Cardiac muscle cell (in vitro differentiated cells and primary cell): ENCODE data around the gene SRD5A1. TPM values are rescaled to one million over a fixed set of nuclear protein-coding genes. Genes with fewer than 3 reads are reported as not detected.
A peak's percentile ranks its signal among the peaks of the same experiment; 100 is the strongest.

Experiments used
- DNase-seq, 2 donors: peaks; one replicate each; pipeline versions ENCODE4 v3.0.0 to v3.0.0-alpha.2; 2010 to 2017; ENCODE audit warnings: low read depth in 1 of 2, low spot score in 1 of 2
- H3K27ac ChIP-seq: fragments of 200-600 bp; sonication (generic); 2 replicates; pipeline ENCODE4 v1.5.1; 2016
- H3K27me3 ChIP-seq: fragments of 200-600 bp; sonication (generic); 2 replicates; pipeline ENCODE4 v1.6.0; 2016; ENCODE audit warnings: control low read depth
- H3K36me3 ChIP-seq: fragments of 200-600 bp; sonication (generic); 2 replicates; pipeline ENCODE4 v1.5.1; 2016; ENCODE audit warnings: control low read depth
- H3K4me1 ChIP-seq: fragments of 200-600 bp; sonication (generic); 2 replicates; pipeline ENCODE4 v1.8.1; 2017; ENCODE audit warnings: low read depth, mild to moderate bottlenecking, mixed run types
- H3K4me3 ChIP-seq: fragments of 200-600 bp; sonication (generic); 2 replicates; pipeline ENCODE4 v1.5.1; 2016; ENCODE audit warnings: mild to moderate bottlenecking
- H3K9me3 ChIP-seq: fragments of 200-600 bp; sonication (generic); 2 replicates; pipeline ENCODE4 v1.5.1; 2017; ENCODE audit warnings: low read depth, mild to moderate bottlenecking, control low read depth
- CTCF ChIP-seq: IDR thresholded peaks from 2 replicates; pipeline ENCODE4 v1.5.1; 2012; ENCODE audit warnings: low read depth, mild to moderate bottlenecking, low read length
- polyA plus RNA-seq: library from polyadenylated mRNA; unstranded; fragments of >200 nt; fragmentation: Nextera tagmentation; extraction: Ambion mirVana; gene quantifications from 2 replicates; pipeline ENCODE4 v1.2.1, GENCODE V29; 2016
- total RNA-seq: library from RNA; depleted of rRNA; stranded (reverse); fragments of >200 nt; gene quantifications from 2 replicates; pipeline ENCODE4 v1.2.3, GENCODE V29; 2016

SRD5A1 gene
- total and polyA plus RNA-seq, 2 experiments from 2014 or later = 20.1 to 29.9 TPM

GRCh38 chr5:6720561-6720921 lies 87.3 kb downstream of the SRD5A1 start:
- no peak for TF ChIP-seq CTCF
- no peak for DNase-seq
- Histone ChIP-seq H3K36me3 (no peaks in the 10 kb centered on the region), H3K27me3 (no peaks in the 10 kb centered on the region), H3K4me1 (peaks cover 42% of the 10 kb centered on the region), H3K4me3 (no peak overlapping the region), H3K9me3 (no peaks in the 10 kb centered on the region), H3K27ac (no peak overlapping the region)

- peaks cover 38% of the 10 kb centered on the region for H3K4me1 ChIP-seq
- no peaks in the 10 kb centered on the region for H3K36me3 ChIP-seq
- no peak for TF ChIP-seq CTCF
- no peak for DNase-seq
- no peaks in the 10 kb centered on the region for H3K9me3 ChIP-seq
- no peak overlapping the region for H3K27ac ChIP-seq
- no peak overlapping the region for H3K4me3 ChIP-seq
- no peaks in the 10 kb centered on the region for H3K27me3 ChIP-seq
Observed at GRCh38 chr5:6721442-6721841, 88.2 kb downstream of the SRD5A1 start.

GRCh38 chr5:6722015-6722414 lies 88.8 kb downstream of the SRD5A1 start:
- Histone ChIP-seq H3K27ac (no peak overlapping the region), H3K4me3 (no peak overlapping the region)

GRCh38 chr5:6723122-6723815 lies 90.0 kb downstream of the SRD5A1 start:
- no peaks in the 10 kb centered on the region for H3K9me3 ChIP-seq
- no peaks in the 10 kb centered on the region for H3K36me3 ChIP-seq
- peaks cover 25% of the 10 kb centered on the region for H3K4me1 ChIP-seq
- H3K27ac ChIP-seq = no peak overlapping the region
- H3K4me3 ChIP-seq = no peak overlapping the region
- TF ChIP-seq CTCF = no peak
- H3K27me3 ChIP-seq = no peaks in the 10 kb centered on the region
- DNase-seq = no peak

More at GRCh38 chr5:6722015-6722414, 88.8 kb downstream of the SRD5A1 start:
- no peaks in the 10 kb centered on the region for H3K36me3 ChIP-seq
- H3K4me1 ChIP-seq = peaks cover 34% of the 10 kb centered on the region
- TF ChIP-seq CTCF = no peak
- H3K27me3 ChIP-seq = no peaks in the 10 kb centered on the region
- no peaks in the 10 kb centered on the region for H3K9me3 ChIP-seq
- peak in 1 of 2 donors; percentile 23 for DNase-seq

GRCh38 chr5:6723816-6724300 lies 90.6 kb downstream of the SRD5A1 start:
- DNase-seq = no peak
- Histone ChIP-seq H3K4me3 (no peak overlapping the region), H3K9me3 (no peaks in the 10 kb centered on the region), H3K27ac (no peak overlapping the region), H3K36me3 (no peaks in the 10 kb centered on the region), H3K27me3 (no peaks in the 10 kb centered on the region), H3K4me1 (peaks cover 25% of the 10 kb centered on the region)
- TF ChIP-seq CTCF = no peak

Other genes starting within 250 kb of the SRD5A1 start
- 5.9 and 8.8 TPM in 2 replicates for gene UBE2QL1, start 184.6 kb upstream of the SRD5A1 start, total RNA-seq
- gene UBE2QL1, start 184.6 kb upstream of the SRD5A1 start, polyA plus RNA-seq = 6.3 and 12.0 TPM in 2 replicates
- gene NSUN2, start 396 bp upstream of the SRD5A1 start, total RNA-seq = 23.9 and 37.7 TPM in 2 replicates
- 47.2 and 58.7 TPM in 2 replicates for gene NSUN2, start 396 bp upstream of the SRD5A1 start, polyA plus RNA-seq
- gene TENT4A, start 80.0 kb downstream of the SRD5A1 start, total RNA-seq = 10.1 and 27.0 TPM in 2 replicates
- 6.7 and 10.9 TPM in 2 replicates for gene TENT4A, start 80.0 kb downstream of the SRD5A1 start, polyA plus RNA-seq